GM19099 (cell line): ENCODE measurements around the gene LCA5L.

Experiments
- POLR2A ChIP-seq: IDR thresholded peaks from 3 replicates; pipeline ENCODE4 v1.6.1; 2011; ENCODE audit warnings: low read depth; ENCODE audit not compliant: insufficient read length; ENCODE audit errors: extremely low read depth

The LCA5L gene

DNA sequence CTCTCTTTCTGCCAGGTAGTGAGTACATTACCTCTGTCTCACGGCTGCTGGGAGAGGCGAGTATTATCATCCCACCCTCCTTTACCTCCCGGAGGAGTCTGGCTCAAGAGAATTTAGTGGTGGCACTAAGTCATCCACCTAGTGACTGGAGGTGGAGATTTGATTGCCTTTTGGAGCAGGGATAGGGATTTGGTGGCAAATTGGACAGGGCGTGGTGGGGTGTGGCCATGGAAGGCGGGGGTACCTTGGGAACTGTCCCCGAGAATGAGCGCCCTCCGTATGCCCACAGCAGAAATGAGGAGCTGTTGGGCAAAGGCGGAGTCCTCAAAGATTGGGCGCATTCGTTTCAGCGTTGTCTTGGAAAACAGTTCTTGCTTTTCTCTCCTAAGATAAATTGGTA, 64.6 kb downstream of the LCA5L start:
- no peak for TF ChIP-seq POLR2A

GRCh38 chr21:39379986-39380891, 65.3 kb downstream of the LCA5L start:
- peak; percentile 70 for TF ChIP-seq POLR2A

GRCh38 chr21:39377444-39378050, 68.0 kb downstream of the LCA5L start:
- no peak for TF ChIP-seq POLR2A

GRCh38 chr21:39375446-39375845, 70.1 kb downstream of the LCA5L start:
- TF ChIP-seq POLR2A: no peak

DNA sequence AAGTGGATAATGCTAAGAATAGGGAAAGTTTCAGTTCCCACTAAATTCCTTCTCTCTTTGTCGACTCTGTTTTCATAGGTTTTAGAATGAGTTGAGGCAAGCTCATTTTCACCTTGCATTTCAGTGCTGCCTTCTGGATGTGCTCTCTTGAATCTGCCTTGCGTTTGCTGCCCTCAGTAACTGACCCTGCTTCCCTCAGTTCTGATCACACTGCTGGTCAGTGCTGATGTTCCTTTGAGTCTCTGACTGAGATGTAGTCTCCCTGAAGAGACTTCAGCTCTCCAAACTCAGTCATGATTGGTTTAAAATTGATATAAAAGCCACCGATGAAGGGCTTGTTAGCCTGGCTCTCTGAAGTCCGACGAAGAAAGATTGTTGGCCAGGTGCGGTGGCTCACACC, 71.5 kb downstream of the LCA5L start:
- TF ChIP-seq POLR2A: no peak

DNA sequence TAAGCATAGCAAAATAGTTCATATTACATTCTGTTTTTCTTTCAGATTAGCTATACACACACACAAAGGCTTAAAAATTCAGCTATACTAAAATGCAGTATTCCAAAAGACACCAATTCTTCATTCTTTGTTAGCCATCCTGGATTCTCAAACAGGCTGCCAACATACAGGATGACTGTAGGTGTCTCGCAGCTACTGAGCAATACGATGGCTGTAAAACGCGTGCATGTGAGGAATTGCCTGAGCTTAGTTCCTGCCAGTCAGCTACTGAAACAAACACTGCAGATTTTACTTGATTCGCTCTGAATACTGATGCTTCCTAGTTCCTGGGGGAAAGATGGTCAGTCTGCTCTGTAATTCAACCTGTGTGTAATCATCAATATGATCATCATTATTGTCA, 71.9 kb downstream of the LCA5L start:
- TF ChIP-seq POLR2A: no peak

GRCh38 chr21:39367783-39368182, 77.8 kb downstream of the LCA5L start:
- no peak for TF ChIP-seq POLR2A

GRCh38 chr21:39366563-39366962, 79.0 kb downstream of the LCA5L start:
- TF ChIP-seq POLR2A: no peak

GRCh38 chr21:39364949-39365348, 80.6 kb downstream of the LCA5L start:
- TF ChIP-seq POLR2A: no peak

- no peak for TF ChIP-seq POLR2A
These were observed 81.7 kb downstream of the LCA5L start for GRCh38 chr21:39363607-39364555.

GRCh38 chr21:39362733-39363132, 82.8 kb downstream of the LCA5L start:
- no peak for TF ChIP-seq POLR2A

DNA sequence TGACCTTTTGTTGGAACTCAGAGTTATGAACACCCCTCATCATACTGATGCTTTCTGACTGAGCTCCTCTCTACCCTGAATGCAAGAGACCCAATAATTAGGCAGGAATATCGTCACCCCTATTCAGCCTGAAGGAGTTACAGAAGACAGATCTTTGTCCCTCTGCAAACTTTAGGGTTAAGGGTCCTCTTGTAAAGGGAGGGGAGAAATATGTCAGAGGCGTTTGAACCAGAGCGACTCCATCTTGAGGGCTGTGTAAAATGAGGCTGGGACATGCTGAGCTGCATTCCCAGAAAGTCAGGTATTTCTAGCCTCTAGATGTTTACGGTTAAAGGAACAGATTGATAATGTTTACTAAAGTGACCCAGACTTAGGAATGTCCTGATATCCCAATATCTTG, 86.2 kb downstream of the LCA5L start:
- TF ChIP-seq POLR2A: no peak
